ENCODE measurements around the gene TSPAN11.

- TF ChIP-seq CTCF (IDR thresholded peaks at IDR 0.05) (no peak), POLR2A (IDR thresholded peaks at IDR 0.05) (no peak)
Measured at GRCh38 chr12:30994274-30994673, 67.7 kb downstream of the TSPAN11 start.

All from body of pancreas (tissue), 4 donors.